Dendritic cell treated with granulocyte-macrophage colony-stimulating factor and Interleukin-4, amounts not matched to agents 40 ng/mL and 50 ng/mL, for 4 days (primary cell): ENCODE measurements around the gene USP24.

Source experiments
- H3K27ac Mint-ChIP-seq: one replicate; pipeline ENCODE4 v1.8.0; 2022; ENCODE audit warnings: mild to moderate bottlenecking, mixed read lengths
- H3K27me3 Mint-ChIP-seq: one replicate; pipeline ENCODE4 v1.8.0; 2022; ENCODE audit warnings: mild to moderate bottlenecking, mixed read lengths
- H3K36me3 Mint-ChIP-seq: one replicate; pipeline ENCODE4 v1.8.0; 2022; ENCODE audit warnings: low read depth, mixed read lengths
- H3K4me1 Mint-ChIP-seq: one replicate; pipeline ENCODE4 v1.8.0; 2022; ENCODE audit warnings: low read depth, mixed read lengths
- H3K4me3 Mint-ChIP-seq: one replicate; pipeline ENCODE4 v1.8.0; 2022; ENCODE audit warnings: mild to moderate bottlenecking, moderate library complexity, mixed read lengths
- H3K9me3 Mint-ChIP-seq: one replicate; pipeline ENCODE4 v1.8.0; 2022; ENCODE audit warnings: mixed read lengths
- intact Hi-C: fragments of 100-400 bp; cut with micrococcal nuclease; formaldehyde crosslinking; loops from one replicate; pipeline ENCODE4 v1.15.0; 2022

Gene USP24

GRCh38 chr1:55084257-55084656 lies 130.9 kb downstream of the USP24 start:
- Mint-ChIP-seq H3K27ac (no peak overlapping the region), H3K27me3 (no peaks in the 10 kb centered on the region), H3K9me3 (no peaks in the 10 kb centered on the region), H3K36me3 (peaks cover 91% of the 10 kb centered on the region), H3K4me3 (no peak overlapping the region), H3K4me1 (no peaks in the 10 kb centered on the region)
- intact Hi-C loops: no loop called here

- H3K9me3 Mint-ChIP-seq: no peaks in the 10 kb centered on the region
- intact Hi-C loops: no loop called here
- no peaks in the 10 kb centered on the region for H3K27me3 Mint-ChIP-seq
- H3K27ac Mint-ChIP-seq: no peak overlapping the region
- peaks cover 90% of the 10 kb centered on the region for H3K36me3 Mint-ChIP-seq
- no peaks in the 10 kb centered on the region for H3K4me1 Mint-ChIP-seq
- no peak overlapping the region for H3K4me3 Mint-ChIP-seq
Measured at GRCh38 chr1:55081905-55082296, 133.3 kb downstream of the USP24 start.

- peaks cover 92% of the 10 kb centered on the region for H3K36me3 Mint-ChIP-seq
- intact Hi-C loops: no loop called here
Measured at GRCh38 chr1:55081188-55081904, 133.8 kb downstream of the USP24 start.

GRCh38 chr1:55079651-55080050 lies 135.5 kb downstream of the USP24 start:
- Mint-ChIP-seq H3K36me3 (peaks cover 90% of the 10 kb centered on the region), H3K4me1 (no peaks in the 10 kb centered on the region), H3K27ac (no peak overlapping the region), H3K4me3 (no peak overlapping the region), H3K9me3 (no peaks in the 10 kb centered on the region), H3K27me3 (no peaks in the 10 kb centered on the region)
- intact Hi-C loops: no loop called here

More at GRCh38 chr1:55081188-55081904, 133.8 kb downstream of the USP24 start:
- Mint-ChIP-seq H3K4me1 (no peaks in the 10 kb centered on the region), H3K9me3 (no peaks in the 10 kb centered on the region), H3K4me3 (no peak overlapping the region), H3K27me3 (no peaks in the 10 kb centered on the region), H3K27ac (no peak overlapping the region)

- H3K27me3 Mint-ChIP-seq: no peaks in the 10 kb centered on the region
- H3K4me1 Mint-ChIP-seq: no peaks in the 10 kb centered on the region
- intact Hi-C loops: no loop called here
- peaks cover 90% of the 10 kb centered on the region for H3K36me3 Mint-ChIP-seq
- H3K9me3 Mint-ChIP-seq: no peaks in the 10 kb centered on the region
- no peak overlapping the region for H3K27ac Mint-ChIP-seq
- H3K4me3 Mint-ChIP-seq: no peak overlapping the region
Measured at GRCh38 chr1:55078470-55078869, 136.7 kb downstream of the USP24 start.

- Mint-ChIP-seq H3K36me3 (peaks cover 92% of the 10 kb centered on the region), H3K4me1 (no peaks in the 10 kb centered on the region), H3K27ac (no peak overlapping the region), H3K9me3 (no peaks in the 10 kb centered on the region), H3K4me3 (no peak overlapping the region), H3K27me3 (no peaks in the 10 kb centered on the region)
- intact Hi-C loops: no loop called here
Measured at GRCh38 chr1:55076356-55076755, 138.8 kb downstream of the USP24 start.

GRCh38 chr1:55074455-55074854 lies 140.7 kb downstream of the USP24 start:
- intact Hi-C loops: no loop called here
- Mint-ChIP-seq H3K4me1 (no peaks in the 10 kb centered on the region), H3K4me3 (no peak overlapping the region), H3K27ac (no peak overlapping the region), H3K9me3 (no peaks in the 10 kb centered on the region), H3K27me3 (no peaks in the 10 kb centered on the region), H3K36me3 (peaks cover 92% of the 10 kb centered on the region)

- Mint-ChIP-seq H3K4me1 (no peaks in the 10 kb centered on the region), H3K27me3 (no peaks in the 10 kb centered on the region), H3K36me3 (peaks cover 92% of the 10 kb centered on the region), H3K4me3 (no peak overlapping the region), H3K9me3 (no peaks in the 10 kb centered on the region), H3K27ac (no peak overlapping the region)
- intact Hi-C loops: no loop called here
Measured at GRCh38 chr1:55073187-55073916, 141.8 kb downstream of the USP24 start.

- Mint-ChIP-seq H3K27ac (no peak overlapping the region), H3K4me3 (no peak overlapping the region), H3K27me3 (no peaks in the 10 kb centered on the region), H3K36me3 (peaks cover 92% of the 10 kb centered on the region), H3K4me1 (no peaks in the 10 kb centered on the region), H3K9me3 (no peaks in the 10 kb centered on the region)
- intact Hi-C loops: no loop called here
Measured at GRCh38 chr1:55071477-55071876, 143.7 kb downstream of the USP24 start.

- Mint-ChIP-seq H3K27ac (no peak overlapping the region), H3K27me3 (no peaks in the 10 kb centered on the region), H3K9me3 (no peaks in the 10 kb centered on the region), H3K4me1 (no peaks in the 10 kb centered on the region), H3K36me3 (peaks cover 89% of the 10 kb centered on the region), H3K4me3 (no peak overlapping the region)
- intact Hi-C loops: no loop called here
Measured at GRCh38 chr1:55070293-55071164, 144.6 kb downstream of the USP24 start.

- Mint-ChIP-seq H3K36me3 (peaks cover 77% of the 10 kb centered on the region), H3K9me3 (no peaks in the 10 kb centered on the region), H3K27ac (no peak overlapping the region)
Measured at GRCh38 chr1:55069280-55069679, 145.9 kb downstream of the USP24 start.

GRCh38 chr1:55068638-55069037 lies 146.5 kb downstream of the USP24 start:
- no peaks in the 10 kb centered on the region for H3K4me1 Mint-ChIP-seq
- H3K27ac Mint-ChIP-seq: no peak overlapping the region
- H3K36me3 Mint-ChIP-seq: peaks cover 70% of the 10 kb centered on the region
- no peaks in the 10 kb centered on the region for H3K9me3 Mint-ChIP-seq
- intact Hi-C loops: no loop called here
- no peaks in the 10 kb centered on the region for H3K27me3 Mint-ChIP-seq
- no peak overlapping the region for H3K4me3 Mint-ChIP-seq

More at GRCh38 chr1:55069280-55069679, 145.9 kb downstream of the USP24 start:
- Mint-ChIP-seq H3K4me1 (no peaks in the 10 kb centered on the region), H3K4me3 (no peak overlapping the region), H3K27me3 (no peaks in the 10 kb centered on the region)
- intact Hi-C loops: no loop called here

GRCh38 chr1:55067914-55068313 lies 147.2 kb downstream of the USP24 start:
- peaks cover 63% of the 10 kb centered on the region for H3K36me3 Mint-ChIP-seq
- no peaks in the 10 kb centered on the region for H3K9me3 Mint-ChIP-seq
- H3K4me3 Mint-ChIP-seq: no peak overlapping the region
- H3K27ac Mint-ChIP-seq: no peak overlapping the region
- H3K27me3 Mint-ChIP-seq: no peaks in the 10 kb centered on the region
- intact Hi-C loops: no loop called here
- no peaks in the 10 kb centered on the region for H3K4me1 Mint-ChIP-seq
